K562 (cell line): Measurements from ENCODE around the gene RNF167. TPM values are rescaled to one million over a fixed set of nuclear protein-coding genes. Genes with fewer than 3 reads are reported as not detected.

ENCODE experiments used
- ATF4 ChIP-seq: fragments of 450-650 bp; formaldehyde crosslinking; IDR thresholded peaks from 2 replicates; pipeline ENCODE4 v1.4.0; 2022; ENCODE audit warnings: mild to moderate bottlenecking, moderate library complexity
- CBX1 ChIP-seq: sonication (generic); IDR thresholded peaks from 2 replicates; pipeline ENCODE4 v1.6.1; 2016; ENCODE audit warnings: antibody characterized with exemption, low read depth, mild to moderate bottlenecking
- CREM ChIP-seq: IDR thresholded peaks from 2 replicates; pipeline ENCODE4 v1.6.1; 2014; ENCODE audit warnings: antibody characterized with exemption, low read depth
- ELF4 ChIP-seq: fragments of 450-650 bp; formaldehyde crosslinking; IDR thresholded peaks from 2 replicates; pipeline ENCODE4 v1.4.0; 2022; ENCODE audit warnings: missing genetic modification characterization
- HLTF ChIP-seq: fragments of 450-650 bp; IDR thresholded peaks from 2 replicates; pipeline ENCODE4 v1.6.1; 2016
- ID3 ChIP-seq, 2 experiments: fragments of 250-450 bp in 1 of 2; fragments of 450-650 bp in 1 of 2; sonication (Bioruptor Pico) in 1 of 2; IDR thresholded peaks; 2 replicates each; pipeline versions ENCODE4 v1.6.1 to v1.8.0; 2016 to 2021; ENCODE audit warnings: mild to moderate bottlenecking in 2 of 2, moderate library complexity in 2 of 2, missing compliant biosample characterization in 1 of 2, missing genetic modification characterization in 1 of 2
- MITF ChIP-seq: IDR thresholded peaks from 2 replicates; pipeline ENCODE4 v1.6.1; 2014; ENCODE audit warnings: antibody characterized with exemption
- NKRF ChIP-seq: fragments of 450-650 bp; IDR thresholded peaks from 2 replicates; pipeline ENCODE4 v1.6.1; 2016; ENCODE audit warnings: borderline replicate concordance
- POLR2B ChIP-seq: fragments of 450-650 bp; IDR thresholded peaks from 2 replicates; pipeline ENCODE4 v1.6.1; 2018; ENCODE audit warnings: low read depth; ENCODE audit not compliant: partially characterized antibody
- RFX7 ChIP-seq: fragments of 250-450 bp; sonication (Bioruptor Pico); IDR thresholded peaks from 2 replicates; pipeline ENCODE4 v1.5.1; 2021; ENCODE audit warnings: mild to moderate bottlenecking
- RNF219 ChIP-seq: fragments of 250-450 bp; sonication (Bioruptor Pico); IDR thresholded peaks from 2 replicates; pipeline ENCODE4 v1.5.0; 2022; ENCODE audit warnings: mild to moderate bottlenecking
- SMAD1 ChIP-seq: fragments of 150-350 bp; IDR thresholded peaks from 2 replicates; pipeline ENCODE4 v1.6.1; 2014; ENCODE audit warnings: low read length, low read depth; ENCODE audit not compliant: partially characterized antibody
- SOX6 ChIP-seq: fragments of 450-650 bp; IDR thresholded peaks from 2 replicates; pipeline ENCODE4 v1.6.1; 2014; ENCODE audit warnings: mild to moderate bottlenecking
- ZFX ChIP-seq: sonication (generic); formaldehyde crosslinking; IDR thresholded peaks from 2 replicates; pipeline ENCODE4 v1.8.0; 2022; ENCODE audit warnings: mild to moderate bottlenecking, missing genetic modification reagents, moderate library complexity
- ZNF347 ChIP-seq: fragments of 450-650 bp; formaldehyde crosslinking; IDR thresholded peaks from 2 replicates; pipeline ENCODE4 v1.4.0; 2020; ENCODE audit warnings: low read depth, mild to moderate bottlenecking, moderate library complexity
- ZNF395 ChIP-seq: fragments of 200-800 bp; sonication (Bioruptor generic); IDR thresholded peaks from 2 replicates; pipeline ENCODE4 v1.6.1; 2017; ENCODE audit warnings: missing genetic modification characterization, missing compliant biosample characterization
- ZNF511 ChIP-seq: sonication (generic); formaldehyde crosslinking; IDR thresholded peaks from 2 replicates; pipeline ENCODE4 v1.8.0; 2022; ENCODE audit warnings: mild to moderate bottlenecking, missing genetic modification reagents
- ZNF696 ChIP-seq: fragments of 250-450 bp; sonication (Bioruptor Pico); conservative IDR thresholded peaks from 2 replicates; pipeline ENCODE4 v1.4.0; 2020; ENCODE audit warnings: mild to moderate bottlenecking, moderate library complexity
- polyA plus RNA-seq, 8 experiments: library from polyadenylated mRNA; depleted of rRNA in 4 of 8; stranded (reverse) in 5 of 8; unstranded in 3 of 8; fragments of >200 nt; fragmentation: Nextera tagmentation in 2 of 8; fragmentation: Illumina TruSeq in 1 of 8; extraction: Ambion mirVana in 2 of 8; extraction: Trizol in 1 of 8; gene quantifications; 2 replicates each; pipeline versions ENCODE4 v1.2.1 to v1.2.3, GENCODE V29; 2011 to 2014; ENCODE audit warnings: inconsistent platforms in 1 of 8, missing spikeins in 1 of 8
- total RNA-seq, 7 experiments: library from RNA; depleted of rRNA in 6 of 7; stranded (reverse); fragments of >200 nt in 6 of 7; fragmentation: Illumina TruSeq in 2 of 7; extraction: Trizol in 2 of 7; gene quantifications; 2 replicates each; pipeline versions ENCODE4 v1.2.1 to v1.2.3, GENCODE V29; 2011 to 2021; ENCODE audit warnings: low replicate concordance in 1 of 7

The RNF167 gene
- total and polyA plus RNA-seq, 9 of the 15 experiments (the other 6 are each of a cell fraction or from before 2014, with no cell fraction given): 16.5 to 143 (median 45.5) TPM

- no peak for TF ChIP-seq ATF4 (CRISPR knock-in tag)
- TF ChIP-seq POLR2B: peak; percentile 46
- TF ChIP-seq ZNF347 (CRISPR knock-in tag): no peak
- no peak for TF ChIP-seq CBX1
- no peak for TF ChIP-seq ZNF696 (CRISPR knock-in tag)
- 0 out of 2 replicates have a peak, but pooled peaks have one; percentile 7 for TF ChIP-seq CREM
- no peak for TF ChIP-seq ZNF511 (CRISPR knock-in tag)
- no peak for TF ChIP-seq ZNF395 (CRISPR knock-in tag)
- no peak for TF ChIP-seq SOX6
- TF ChIP-seq HLTF: peak; percentile 92; the same call in 1 of the 2 replicates
- TF ChIP-seq SMAD1: no peak
- no peak for TF ChIP-seq ID3 (CRISPR knock-in tag; IDR thresholded peaks at IDR 0.05)
- TF ChIP-seq ID3 (tag; IDR thresholded peaks at IDR 0.05): no peak
- TF ChIP-seq ELF4 (CRISPR knock-in tag): peak; percentile 65; the same call in 1 of the 2 replicates
- TF ChIP-seq RFX7 (CRISPR knock-in tag): no peak
- peak; percentile 62 for TF ChIP-seq ZFX
- TF ChIP-seq MITF: no peak
- no peak for TF ChIP-seq RNF219 (CRISPR knock-in tag)
- TF ChIP-seq NKRF: peak; percentile 48; the same call in 1 of the 2 replicates
Measured at GRCh38 chr17:4908711-4909496, 31.2 kb upstream of the RNF167 start (continued).
